HL-60/S4 (cell line): ENCODE measurements around the gene C16orf95.

Source experiments
- in situ Hi-C: fragments of 300-500 bp; cut with MboI; formaldehyde crosslinking; loops from 2 replicates; pipeline ENCODE4 v1.14.3; 2022; ENCODE audit warnings: low sequenced_read_pairs

The C16orf95 gene

GRCh38 chr16:87333581-87334331, 16.6 kb upstream of the C16orf95 start:
- in situ Hi-C loops: no loop called here

- in situ Hi-C loops: no loop called here
Measured at GRCh38 chr16:87333101-87333500, 15.9 kb upstream of the C16orf95 start.

- in situ Hi-C loops: no loop called here
Measured at GRCh38 chr16:87332150-87332549, 15.0 kb upstream of the C16orf95 start.

- in situ Hi-C loops: no loop called here
Measured at GRCh38 chr16:87331241-87331801, 14.1 kb upstream of the C16orf95 start.

- in situ Hi-C loops: no loop called here
Measured at GRCh38 chr16:87330646-87331045, 13.5 kb upstream of the C16orf95 start.

GRCh38 chr16:87330257-87330624, 13.0 kb upstream of the C16orf95 start:
- in situ Hi-C loops: no loop called here

GRCh38 chr16:87329436-87330256, 12.5 kb upstream of the C16orf95 start:
- in situ Hi-C loops: no loop called here

- in situ Hi-C loops: no loop called here
Measured at GRCh38 chr16:87328846-87329245, 11.7 kb upstream of the C16orf95 start.

- in situ Hi-C loops: no loop called here
Measured at GRCh38 chr16:87327798-87328495, 10.8 kb upstream of the C16orf95 start.

- in situ Hi-C loops: no loop called here
Measured at GRCh38 chr16:87326151-87326571, 9.0 kb upstream of the C16orf95 start.

- in situ Hi-C loops: no loop called here
Measured at GRCh38 chr16:87325423-87325858, 8.2 kb upstream of the C16orf95 start.

- in situ Hi-C loops: no loop called here
Measured at GRCh38 chr16:87324411-87325275, 7.5 kb upstream of the C16orf95 start.

GRCh38 chr16:87323727-87324410, 6.7 kb upstream of the C16orf95 start:
- in situ Hi-C loops: no loop called here

GRCh38 chr16:87322833-87323726, 5.9 kb upstream of the C16orf95 start:
- in situ Hi-C loops: no loop called here

GRCh38 chr16:87322360-87322759, 5.2 kb upstream of the C16orf95 start:
- in situ Hi-C loops: no loop called here

- in situ Hi-C loops: no loop called here
Measured at GRCh38 chr16:87321336-87322107, 4.3 kb upstream of the C16orf95 start.

GRCh38 chr16:87320510-87321227, 3.5 kb upstream of the C16orf95 start:
- in situ Hi-C loops: no loop called here
